H9 (cell line): Measurements from ENCODE around the gene GJA9. TPM values are rescaled to one million over a fixed set of nuclear protein-coding genes. Genes with fewer than 3 reads are reported as not detected.

ENCODE experiments used
- DNase-seq: peaks from one replicate; pipeline ENCODE4 v3.0.0-alpha.2; 2017
- H2AFZ ChIP-seq: one replicate; pipeline ENCODE4 v1.6.1; 2013; ENCODE audit warnings: mild to moderate bottlenecking, low read length, control low read depth, moderate library complexity
- H2AK5ac ChIP-seq: 2 replicates; pipeline ENCODE4 v1.6.1; 2013; ENCODE audit warnings: low read length, control low read depth, mixed read lengths; ENCODE audit not compliant: insufficient read length
- H2BK120ac ChIP-seq: one replicate; pipeline ENCODE4 v1.6.1; 2013; ENCODE audit warnings: low read depth, mild to moderate bottlenecking, low read length, control low read depth, inconsistent platforms; ENCODE audit not compliant: poor library complexity, severe bottlenecking
- H2BK12ac ChIP-seq: 2 replicates; pipeline ENCODE4 v1.6.1; 2013; ENCODE audit warnings: low read length, control low read depth, mixed read lengths, low read depth; ENCODE audit not compliant: insufficient read length
- H2BK15ac ChIP-seq: 2 replicates; pipeline ENCODE4 v1.6.1; 2013; ENCODE audit warnings: low read depth, low read length, control low read depth
- H2BK20ac ChIP-seq: one replicate; pipeline ENCODE4 v1.6.1; 2013; ENCODE audit warnings: low read depth, mild to moderate bottlenecking, low read length, control low read depth, inconsistent platforms; ENCODE audit not compliant: poor library complexity, severe bottlenecking
- H2BK5ac ChIP-seq: 2 replicates; pipeline ENCODE4 v1.6.1; 2013; ENCODE audit warnings: low read length, control low read depth, mixed read lengths; ENCODE audit not compliant: insufficient read length
- H3K14ac ChIP-seq: 2 replicates; pipeline ENCODE4 v1.6.1; 2013; ENCODE audit warnings: low read length, control low read depth; ENCODE audit not compliant: insufficient read depth
- H3K18ac ChIP-seq: 2 replicates; pipeline ENCODE4 v1.6.1; 2013; ENCODE audit warnings: low read depth, mild to moderate bottlenecking, mixed read lengths, low read length, control low read depth; ENCODE audit not compliant: insufficient read length
- H3K23ac ChIP-seq: 2 replicates; pipeline ENCODE4 v1.6.1; 2013; ENCODE audit warnings: low read length, control low read depth, mixed read lengths, low read depth; ENCODE audit not compliant: insufficient read length
- H3K23me2 ChIP-seq: 2 replicates; pipeline ENCODE4 v1.6.1; 2013; ENCODE audit warnings: low read depth, mild to moderate bottlenecking, mixed read lengths, low read length, control low read depth; ENCODE audit not compliant: insufficient read length, poor library complexity, severe bottlenecking
- H3K27ac ChIP-seq: 2 replicates; pipeline ENCODE4 v1.5.1; 2013; ENCODE audit warnings: low read length, control low read depth, mixed read lengths, low read depth; ENCODE audit not compliant: insufficient read length
- H3K27me3 ChIP-seq: 2 replicates; pipeline ENCODE4 v1.6.1; 2013; ENCODE audit warnings: low read length, control low read depth, inconsistent platforms; ENCODE audit not compliant: insufficient read depth
- H3K4ac ChIP-seq: 2 replicates; pipeline ENCODE4 v1.6.1; 2013; ENCODE audit warnings: low read depth, mild to moderate bottlenecking, control low read depth, inconsistent platforms, low read length, moderate library complexity
- H3K4me1 ChIP-seq: 2 replicates; pipeline ENCODE4 v1.6.1; 2013; ENCODE audit warnings: low read length, control low read depth, inconsistent platforms; ENCODE audit not compliant: insufficient read depth
- H3K4me2 ChIP-seq: 2 replicates; pipeline ENCODE4 v1.6.1; 2013; ENCODE audit warnings: low read length, control low read depth, mixed read lengths; ENCODE audit not compliant: insufficient read length, insufficient read depth
- H3K56ac ChIP-seq: 2 replicates; pipeline ENCODE4 v1.6.1; 2013; ENCODE audit warnings: low read depth, mild to moderate bottlenecking, mixed read lengths, low read length, control low read depth; ENCODE audit not compliant: insufficient read length
- H3K79me1 ChIP-seq: 2 replicates; pipeline ENCODE4 v1.6.1; 2013; ENCODE audit warnings: low read depth, mild to moderate bottlenecking, moderate library complexity, low read length, control low read depth, inconsistent platforms; ENCODE audit not compliant: insufficient read depth, poor library complexity, severe bottlenecking
- H3K79me2 ChIP-seq: 2 replicates; pipeline ENCODE4 v1.6.1; 2013; ENCODE audit warnings: low read length, control low read depth, inconsistent platforms; ENCODE audit not compliant: insufficient read depth
- H3K9ac ChIP-seq: 2 replicates; pipeline ENCODE4 v1.6.1; 2013; ENCODE audit warnings: low read length, control low read depth, mixed read lengths; ENCODE audit not compliant: insufficient read length; ENCODE audit errors: extremely low read depth
- H3K9me3 ChIP-seq: one replicate; pipeline ENCODE4 v1.6.1; 2013; ENCODE audit warnings: low read depth, low read length, inconsistent platforms; ENCODE audit not compliant: control insufficient read depth
- H3T11ph ChIP-seq: one replicate; pipeline ENCODE4 v1.6.1; 2013; ENCODE audit warnings: mild to moderate bottlenecking, low read length, control low read depth, inconsistent platforms
- H4K20me1 ChIP-seq: one replicate; pipeline ENCODE4 v1.6.1; 2013; ENCODE audit not compliant: control insufficient read depth, insufficient read length, insufficient read depth
- H4K5ac ChIP-seq: 2 replicates; pipeline ENCODE4 v1.6.1; 2013; ENCODE audit warnings: low read depth, mild to moderate bottlenecking, mixed read lengths, low read length, control low read depth; ENCODE audit not compliant: insufficient read length
- H4K8ac ChIP-seq: replicated peaks from 2 replicates; pipeline ENCODE4 v1.6.1; 2013; ENCODE audit warnings: low read length, control low read depth, mixed read lengths, low read depth; ENCODE audit not compliant: insufficient read length
- H4K91ac ChIP-seq: 2 replicates; pipeline ENCODE4 v1.6.1; 2013; ENCODE audit warnings: low read depth, mild to moderate bottlenecking, moderate library complexity, mixed read lengths, low read length, control low read depth; ENCODE audit not compliant: insufficient read length
- H3K27ac Mint-ChIP-seq, 3 experiments: 2 replicates in 2 of 3; 3 replicates in 1 of 3; pipeline ENCODE4 v1.8.0; 2020 to 2021; ENCODE audit warnings: mixed read lengths in 3 of 3, mild to moderate bottlenecking in 1 of 3, moderate library complexity in 1 of 3
- H3K27me3 Mint-ChIP-seq: 2 replicates; pipeline ENCODE4 v1.8.0; 2021; ENCODE audit warnings: low read depth, mild to moderate bottlenecking, moderate library complexity, mixed read lengths
- H3K36me3 Mint-ChIP-seq, 3 experiments: 2 replicates in 2 of 3; 3 replicates in 1 of 3; pipeline ENCODE4 v1.8.0; 2020 to 2021; ENCODE audit warnings: low read depth in 3 of 3, mixed read lengths in 3 of 3; ENCODE audit not compliant: insufficient read depth in 1 of 3
- H3K4me1 Mint-ChIP-seq, 2 experiments: 2 replicates each; pipeline ENCODE4 v1.8.0; 2020; ENCODE audit warnings: mixed read lengths in 2 of 2
- H3K4me3 Mint-ChIP-seq, 2 experiments: 2 replicates in 1 of 2; 3 replicates in 1 of 2; pipeline ENCODE4 v1.8.0; 2020 to 2021; ENCODE audit warnings: mild to moderate bottlenecking in 2 of 2, mixed read lengths in 2 of 2, moderate library complexity in 1 of 2
- H3K9me3 Mint-ChIP-seq, 2 experiments: 2 replicates in 1 of 2; 3 replicates in 1 of 2; pipeline ENCODE4 v1.8.0; 2020; ENCODE audit warnings: mild to moderate bottlenecking in 2 of 2, mixed read lengths in 2 of 2, moderate library complexity in 1 of 2
- CTCF ChIP-seq: fragments of 200-600 bp; sonication (generic); conservative IDR thresholded peaks from 3 replicates; pipeline ENCODE4 v1.8.0; 2021; ENCODE audit warnings: antibody characterized with exemption, mild to moderate bottlenecking
- WGBS: extraction: QIAGEN DNeasy Blood & Tissue Kit; methylation state at CpG from one replicate; pipeline ENCODE4 v1.1.7; 2013; ENCODE audit warnings: missing lambda C conversion rate, low lambda C conversion rate, mixed read lengths; ENCODE audit not compliant: insufficient read length; ENCODE audit errors: extremely low coverage; 5-methylcytosine and 5-hydroxymethylcytosine counted together
- total RNA-seq: library from RNA; stranded (reverse); gene quantifications from 2 replicates; pipeline ENCODE4 v1.2.1, GENCODE V29; 2021

Gene GJA9
- total RNA-seq, 1 experiment from 2014 or later = not detected

DNA sequence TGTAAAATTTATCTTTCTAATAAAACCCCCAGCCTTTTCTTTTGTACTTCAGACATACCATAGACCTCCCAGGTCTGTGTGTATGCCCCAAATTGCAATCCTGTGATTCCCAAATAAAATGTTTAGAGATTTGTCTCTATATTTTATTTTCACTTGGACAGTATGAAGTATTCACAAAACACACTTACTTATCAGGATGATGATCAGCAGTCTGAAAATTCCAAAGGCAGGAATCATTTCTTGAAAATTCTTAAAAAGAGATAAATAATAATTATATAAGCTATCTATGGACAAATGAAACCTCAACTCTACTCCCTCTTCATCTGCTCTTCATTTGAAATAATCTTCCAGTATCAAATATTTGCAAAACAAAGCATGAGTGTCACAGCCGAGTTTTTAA lies 11.6 kb upstream of the GJA9 start:
- Histone ChIP-seq H3T11ph (no peak overlapping the region), H3K4me2 (no peak overlapping the region), H3K79me2 (no peaks in the 10 kb centered on the region), H2BK120ac (no peak overlapping the region), H3K27me3 (no peaks in the 10 kb centered on the region), H2BK5ac (no peak overlapping the region), H3K79me1 (no peaks in the 10 kb centered on the region), H2BK15ac (no peak overlapping the region), H3K9me3 (no peaks in the 10 kb centered on the region), H4K5ac (no peak overlapping the region), H3K4ac (no peak overlapping the region), H2BK20ac (no peak overlapping the region), H3K18ac (no peak overlapping the region), H4K91ac (no peak overlapping the region), H2AFZ (no peak overlapping the region), H4K20me1 (no peaks in the 10 kb centered on the region), H3K56ac (no peak overlapping the region), H3K23ac (no peak overlapping the region), H2AK5ac (no peak overlapping the region), H3K23me2 (no peaks in the 10 kb centered on the region), H3K27ac (no peak overlapping the region), H4K8ac (no peak overlapping the region), H2BK12ac (no peak overlapping the region), H3K4me1 (no peaks in the 10 kb centered on the region), H3K14ac (no peak overlapping the region), H3K9ac (no peak overlapping the region)
- Mint-ChIP-seq H3K4me3 (no peak overlapping the region), H3K36me3 (no peaks in the 10 kb centered on the region), H3K27me3 (no peaks in the 10 kb centered on the region), H3K27ac (no peak overlapping the region), H3K4me1 (peaks cover 5 to 6% of the 10 kb centered on the region in 2 experiments), H3K9me3 (no peaks in the 10 kb centered on the region)
- DNase-seq = no peak
- no peak for TF ChIP-seq CTCF
- no CpG with 5 or more reads among the region's 1 CpG for WGBS
